HepG2 (cell line): ENCODE measurements around the gene ZNF33A. TPM values are rescaled to one million over a fixed set of nuclear protein-coding genes. Genes with fewer than 3 reads are reported as not detected.
A peak's percentile ranks its signal among the peaks of the same experiment; 100 is the strongest.

Source experiments
- ATF4 ChIP-seq, 2 experiments: fragments of 450-650 bp in 1 of 2; sonication (generic) in 1 of 2; formaldehyde crosslinking; IDR thresholded peaks; 2 replicates each; pipeline versions ENCODE4 v1.5.0 to v1.8.0; 2020 to 2022; ENCODE audit warnings: mild to moderate bottlenecking in 1 of 2, missing genetic modification reagents in 1 of 2
- BATF2 ChIP-seq: sonication (generic); formaldehyde crosslinking; IDR thresholded peaks from 2 replicates; pipeline ENCODE4 v1.8.0; 2022; ENCODE audit warnings: mild to moderate bottlenecking, missing genetic modification reagents, moderate library complexity
- HES4 ChIP-seq: sonication (generic); formaldehyde crosslinking; IDR thresholded peaks from 2 replicates; pipeline ENCODE4 v1.9.0; 2021; ENCODE audit warnings: mild to moderate bottlenecking, missing genetic modification reagents, borderline replicate concordance
- KMT2B ChIP-seq: IDR thresholded peaks from 2 replicates; pipeline ENCODE4 v1.6.1; 2016; ENCODE audit warnings: missing genetic modification reagents, missing compliant biosample characterization
- RFXANK ChIP-seq: IDR thresholded peaks from 2 replicates; pipeline ENCODE4 v1.6.1; 2016
- SATB2 ChIP-seq: sonication (generic); formaldehyde crosslinking; IDR thresholded peaks from 2 replicates; pipeline ENCODE4 v1.5.0; 2020; ENCODE audit warnings: missing genetic modification reagents
- TFDP2 ChIP-seq: sonication (generic); formaldehyde crosslinking; IDR thresholded peaks from 2 replicates; pipeline ENCODE4 v1.4.0; 2020; ENCODE audit warnings: missing genetic modification reagents
- THAP7 ChIP-seq: sonication (generic); formaldehyde crosslinking; IDR thresholded peaks from 2 replicates; pipeline ENCODE4 v1.8.1; 2023; ENCODE audit warnings: mild to moderate bottlenecking, missing genetic modification reagents
- TSC22D2 ChIP-seq: sonication (generic); formaldehyde crosslinking; IDR thresholded peaks from 2 replicates; pipeline ENCODE4 v1.5.1; 2020; ENCODE audit warnings: missing genetic modification reagents, mild to moderate bottlenecking, borderline replicate concordance
- ZFYVE20 ChIP-seq: sonication (generic); formaldehyde crosslinking; IDR thresholded peaks from 2 replicates; pipeline ENCODE4 v1.8.0; 2023; ENCODE audit warnings: low read depth, mild to moderate bottlenecking, moderate library complexity, missing genetic modification reagents, borderline replicate concordance
- ZGPAT ChIP-seq: IDR thresholded peaks from 2 replicates; pipeline ENCODE4 v1.6.1; 2016; ENCODE audit warnings: mild to moderate bottlenecking
- ZNF503 ChIP-seq: sonication (generic); formaldehyde crosslinking; IDR thresholded peaks from 2 replicates; pipeline ENCODE4 v1.4.0; 2020; ENCODE audit warnings: missing genetic modification reagents
- ZNF703 ChIP-seq: sonication (generic); formaldehyde crosslinking; IDR thresholded peaks from 2 replicates; pipeline ENCODE4 v1.5.1; 2020; ENCODE audit warnings: missing genetic modification reagents, mild to moderate bottlenecking, moderate library complexity, borderline replicate concordance
- ZUFSP ChIP-seq: sonication (generic); formaldehyde crosslinking; IDR thresholded peaks from 2 replicates; pipeline ENCODE4 v1.9.0; 2021; ENCODE audit warnings: missing genetic modification reagents, mild to moderate bottlenecking, borderline replicate concordance
- polyA plus RNA-seq, 8 experiments: library from polyadenylated mRNA; depleted of rRNA in 3 of 8; stranded (reverse) in 7 of 8; unstranded in 1 of 8; fragments of >200 nt; fragmentation: Illumina TruSeq in 4 of 8; extraction: Trizol in 4 of 8; gene quantifications; 2 replicates each; pipeline versions ENCODE4 v1.2.1 to v1.2.3, GENCODE V29; 2011 to 2016; ENCODE audit warnings: low read depth in 4 of 8, missing spikeins in 1 of 8, mixed read lengths in 1 of 8; ENCODE audit not compliant: insufficient read depth in 1 of 8
- total RNA-seq, 5 experiments: library from RNA; depleted of rRNA; stranded (reverse); fragments of >200 nt; fragmentation: Illumina TruSeq; extraction: Trizol; gene quantifications; 2 replicates each; pipeline ENCODE4 v1.2.3, GENCODE V29; 2016; ENCODE audit warnings: low read depth in 1 of 5

The ZNF33A gene
- total and polyA plus RNA-seq, 2 of the 13 experiments (the other 11 are each of a cell fraction or from before 2014, with no cell fraction given), result 13.1 to 22.5 TPM

- TF ChIP-seq ZNF503 (peak; percentile 39; the same call in 1 of the 2 replicates), SATB2 (CRISPR knock-in tag) (peak; percentile 65; the same call in 1 of the 2 replicates), KMT2B (peak; percentile 59; the same call in 1 of the 2 replicates), TFDP2 (CRISPR knock-in tag) (peak; percentile 71; the same call in 1 of the 2 replicates), HES4 (peak; percentile 66), ZUFSP (no peak), TSC22D2 (CRISPR knock-in tag) (peak; percentile 37; the same call in 1 of the 2 replicates), ATF4 (CRISPR knock-in tag; IDR thresholded peaks at IDR 0.05) (0 out of 4 replicates have a peak, but pooled peaks of 1 of the 2 experiments have one; percentile 46), BATF2 (CRISPR knock-in tag) (no peak), THAP7 (CRISPR knock-in tag) (no peak), ZFYVE20 (CRISPR knock-in tag) (0 out of 2 replicates have a peak, but pooled peaks have one; percentile 61), ZGPAT (CRISPR knock-in tag) (peak; percentile 94), ZNF703 (CRISPR knock-in tag) (peak; percentile 57; the same call in 1 of the 2 replicates), RFXANK (CRISPR knock-in tag) (no peak)
Observed at GRCh38 chr10:37976091-37976879, 34.2 kb upstream of the ZNF33A start, which contains the start of gene ZNF25 (continued).
